SK-N-SH (cell line): ENCODE results near the gene WWOX. TPM values are rescaled to one million over a fixed set of nuclear protein-coding genes. Genes with fewer than 3 reads are reported as not detected.

Experiments used
- CTCF ChIA-PET: fragments of 300-600, 350-600 bp; formaldehyde crosslinking; extraction: SDS; loops from one replicate; lab custom pipeline; 2021; lab: Yijun Ruan, JAX
- POLR2A ChIA-PET: fragments of 350-600 bp; sonication (Branson Sonifier 250); formaldehyde crosslinking; extraction: SDS; loops from one replicate; lab custom pipeline; 2020; ENCODE audit warnings: antibody characterized with exemption, inconsistent platforms; lab: Yijun Ruan, JAX
- DNase-seq: peaks from one replicate; pipeline ENCODE4 v3.0.0; 2012
- H2AFZ ChIP-seq: fragments of 200-600 bp; sonication (generic); 2 replicates; pipeline ENCODE4 v1.8.1; 2016; ENCODE audit warnings: antibody characterized with exemption, mild to moderate bottlenecking, low read depth
- H3F3A ChIP-seq: fragments of 200-600 bp; sonication (generic); replicated peaks from 2 replicates; pipeline ENCODE3; 2016; ENCODE audit warnings: antibody characterized with exemption, mild to moderate bottlenecking; ENCODE audit not compliant: insufficient read depth
- H3K27ac ChIP-seq, 2 experiments: fragments of 200-500 bp in 1 of 2; fragments of 200-600 bp in 1 of 2; sonication (Bioruptor generic) in 1 of 2; sonication (generic), shearing (Covaris generic) in 1 of 2; 2 replicates each; pipeline versions ENCODE4 v1.5.1 to v1.6.1; 2014 to 2016; ENCODE audit warnings: low read depth in 2 of 2, inconsistent platforms in 1 of 2, low read length in 1 of 2, mild to moderate bottlenecking in 1 of 2, mixed read lengths in 1 of 2
- H3K27me3 ChIP-seq: fragments of 200-600 bp; sonication (generic), shearing (Covaris generic); 2 replicates; pipeline ENCODE4 v1.6.1; 2016; ENCODE audit warnings: mixed run types; ENCODE audit not compliant: insufficient read depth
- H3K36me3 ChIP-seq, 2 experiments: fragments of 200-500 bp in 1 of 2; fragments of 200-600 bp in 1 of 2; sonication (Bioruptor generic) in 1 of 2; sonication (generic) in 1 of 2; replicated peaks in 1 of 2; 2 replicates each; pipeline versions ENCODE3 to v1.5.1; 2014 to 2016; ENCODE audit warnings: low read length in 1 of 2, mild to moderate bottlenecking in 1 of 2; ENCODE audit not compliant: insufficient read depth in 2 of 2, control insufficient read depth in 1 of 2
- H3K4me1 ChIP-seq, 2 experiments: fragments of 200-500 bp in 1 of 2; fragments of 200-600 bp in 1 of 2; sonication (Bioruptor generic) in 1 of 2; sonication (generic), shearing (Covaris generic) in 1 of 2; 2 replicates each; pipeline versions ENCODE4 v1.5.1 to v1.6.1; 2014 to 2016; ENCODE audit warnings: low read depth in 1 of 2, low read length in 1 of 2, mixed run types in 1 of 2; ENCODE audit not compliant: insufficient read depth in 2 of 2, control insufficient read depth in 1 of 2
- H3K4me2 ChIP-seq: fragments of 200-600 bp; sonication (generic), shearing (Covaris generic); 2 replicates; pipeline ENCODE4 v1.6.1; 2017; ENCODE audit warnings: mixed run types
- H3K4me3 ChIP-seq, 2 experiments: fragments of 200-500 bp in 1 of 2; fragments of 200-600 bp in 1 of 2; sonication (Bioruptor generic) in 1 of 2; sonication (generic), shearing (Covaris generic) in 1 of 2; 2 replicates each; pipeline versions ENCODE4 v1.5.1 to v1.8.1; 2014 to 2016; ENCODE audit warnings: low read depth in 2 of 2, inconsistent platforms in 1 of 2, low read length in 1 of 2, mild to moderate bottlenecking in 1 of 2, mixed read lengths in 1 of 2, moderate library complexity in 1 of 2
- H3K79me2 ChIP-seq: fragments of 200-600 bp; sonication (generic); 2 replicates; pipeline ENCODE4 v1.8.1; 2017; ENCODE audit warnings: mild to moderate bottlenecking; ENCODE audit not compliant: insufficient read depth
- H3K9ac ChIP-seq: fragments of 200-600 bp; sonication (generic); 2 replicates; pipeline ENCODE4 v1.6.1; 2017; ENCODE audit warnings: mixed run types
- H3K9me2 ChIP-seq: fragments of 200-600 bp; sonication (generic); 2 replicates; pipeline ENCODE4 v1.6.1; 2017; ENCODE audit warnings: mixed run types
- H3K9me3 ChIP-seq: fragments of 200-600 bp; sonication (generic); 2 replicates; pipeline ENCODE4 v1.6.1; 2017; ENCODE audit warnings: mixed run types, mild to moderate bottlenecking, moderate library complexity
- H4K20me1 ChIP-seq: fragments of 200-600 bp; sonication (generic); 2 replicates; pipeline ENCODE4 v1.6.1; 2017; ENCODE audit warnings: mild to moderate bottlenecking, mixed run types; ENCODE audit not compliant: insufficient read depth
- CHD2 ChIP-seq: fragments of 150-350 bp; IDR thresholded peaks from 2 replicates; pipeline ENCODE4 v1.6.1; 2018; ENCODE audit warnings: low read length; ENCODE audit not compliant: partially characterized antibody
- EP300 ChIP-seq, 2 experiments: IDR thresholded peaks; 2 replicates each; pipeline versions ENCODE4 v1.4.0 to v1.6.1; 2012; ENCODE audit warnings: borderline replicate concordance in 1 of 2, low read depth in 1 of 2, low read length in 1 of 2
- FOSL2 ChIP-seq: IDR thresholded peaks from 2 replicates; pipeline ENCODE4 v1.4.0; 2012; ENCODE audit warnings: low read depth, mild to moderate bottlenecking, moderate library complexity, borderline replicate concordance
- FOXJ3 ChIP-seq: sonication (generic); formaldehyde crosslinking; IDR thresholded peaks from 2 replicates; pipeline ENCODE4 v1.5.1; 2020; ENCODE audit warnings: mild to moderate bottlenecking, missing genetic modification reagents
- FOXM1 ChIP-seq: IDR thresholded peaks from 2 replicates; pipeline ENCODE4 v1.4.0; 2012; ENCODE audit warnings: low read depth, mild to moderate bottlenecking
- GABPA ChIP-seq: IDR thresholded peaks from 2 replicates; pipeline ENCODE4 v1.4.0; 2012; ENCODE audit warnings: low read depth, mild to moderate bottlenecking
- MXI1 ChIP-seq: IDR thresholded peaks from 2 replicates; pipeline ENCODE4 v1.6.1; 2012; ENCODE audit warnings: mild to moderate bottlenecking, low read depth, low read length, improper control_type of control experiment
- POLR2AphosphoS5 ChIP-seq: IDR thresholded peaks from 2 replicates; pipeline ENCODE4 v1.6.1; 2012; ENCODE audit warnings: low read depth, low read length
- SIN3A ChIP-seq: IDR thresholded peaks from 2 replicates; pipeline ENCODE4 v1.6.1; 2012; ENCODE audit warnings: low read depth, mild to moderate bottlenecking, low read length, moderate library complexity, borderline replicate concordance
- TAF1 ChIP-seq: IDR thresholded peaks from 2 replicates; pipeline ENCODE4 v1.6.1; 2012; ENCODE audit warnings: low read depth, mild to moderate bottlenecking, low read length, moderate library complexity, borderline replicate concordance
- TCF12 ChIP-seq: IDR thresholded peaks from 2 replicates; pipeline ENCODE4 v1.4.0; 2012
- TEAD4 ChIP-seq: IDR thresholded peaks from 2 replicates; pipeline ENCODE4 v1.4.0; 2012; ENCODE audit warnings: mild to moderate bottlenecking, borderline replicate concordance; ENCODE audit not compliant: insufficient read depth
- YY1 ChIP-seq: IDR thresholded peaks from 2 replicates; pipeline ENCODE4 v1.4.0; 2012; ENCODE audit warnings: low read depth, mild to moderate bottlenecking
- WGBS: methylation state at CpG from one replicate; pipeline ENCODE4 v1.1.6; 2017; ENCODE audit warnings: low lambda C conversion rate; 5-methylcytosine and 5-hydroxymethylcytosine counted together
- polyA plus RNA-seq, 3 experiments: library from polyadenylated mRNA; depleted of rRNA; stranded (reverse); fragments of >200 nt; gene quantifications; 2 replicates each; pipeline ENCODE4 v1.2.3, GENCODE V29; 2012
- TF ChIP-seq, protein P1 (sequence below): IDR thresholded peaks from 2 replicates; pipeline ENCODE4; 2012
- TF ChIP-seq, protein P2 (sequence below): IDR thresholded peaks from 2 replicates; pipeline ENCODE4 v1.4.0; 2012; ENCODE audit warnings: low read depth, borderline replicate concordance
- TF ChIP-seq, protein P3 (sequence below): fragments of 200-600 bp; sonication (generic); IDR thresholded peaks from 2 replicates; pipeline ENCODE4 v1.6.1; 2017; ENCODE audit warnings: antibody characterized with exemption, mild to moderate bottlenecking, moderate library complexity
- TF ChIP-seq, protein P4 (sequence below): IDR thresholded peaks from 2 replicates; pipeline ENCODE4 v1.4.0; 2012; ENCODE audit warnings: low read depth
- TF ChIP-seq, protein P5 (sequence below): IDR thresholded peaks from 2 replicates; pipeline ENCODE4 v1.4.0; 2012; ENCODE audit warnings: low read depth, borderline replicate concordance

Gene WWOX
- polyA plus RNA-seq, 1 of the 3 experiments (the other 2 are of a cell fraction) = 10.8 TPM

DNA sequence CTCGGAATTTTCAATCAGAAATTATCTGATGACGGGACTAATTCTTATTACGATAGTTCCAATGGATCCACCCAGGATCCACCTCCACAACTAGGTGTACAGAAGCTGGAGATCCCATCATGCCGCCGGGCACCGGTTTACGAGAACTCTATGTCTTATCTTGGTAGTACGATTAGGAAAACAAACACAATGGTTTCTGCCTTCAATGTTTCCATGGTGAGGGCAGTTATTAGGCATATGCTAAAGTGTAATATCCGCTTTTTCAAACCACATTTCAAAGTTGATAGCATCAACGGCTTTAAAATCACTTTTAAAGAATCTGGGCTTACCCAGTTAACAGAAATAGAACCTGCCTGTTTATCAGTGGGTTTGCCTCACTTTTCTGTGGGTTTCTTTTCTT lies 795.4 kb downstream of the WWOX start:
- Histone ChIP-seq H3K36me3 (no peaks in the 10 kb centered on the region), H3K27me3 (no peaks in the 10 kb centered on the region)
- no peak for DNase-seq
- TF ChIP-seq GABPA = no peak
- TF ChIP-seq, protein P1, sequence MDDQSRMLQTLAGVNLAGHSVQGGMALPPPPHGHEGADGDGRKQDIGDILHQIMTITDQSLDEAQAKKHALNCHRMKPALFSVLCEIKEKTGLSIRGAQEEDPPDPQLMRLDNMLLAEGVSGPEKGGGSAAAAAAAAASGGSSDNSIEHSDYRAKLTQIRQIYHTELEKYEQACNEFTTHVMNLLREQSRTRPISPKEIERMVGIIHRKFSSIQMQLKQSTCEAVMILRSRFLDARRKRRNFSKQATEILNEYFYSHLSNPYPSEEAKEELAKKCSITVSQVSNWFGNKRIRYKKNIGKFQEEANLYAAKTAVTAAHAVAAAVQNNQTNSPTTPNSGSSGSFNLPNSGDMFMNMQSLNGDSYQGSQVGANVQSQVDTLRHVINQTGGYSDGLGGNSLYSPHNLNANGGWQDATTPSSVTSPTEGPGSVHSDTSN = no peak
- TF ChIP-seq, protein P2, sequence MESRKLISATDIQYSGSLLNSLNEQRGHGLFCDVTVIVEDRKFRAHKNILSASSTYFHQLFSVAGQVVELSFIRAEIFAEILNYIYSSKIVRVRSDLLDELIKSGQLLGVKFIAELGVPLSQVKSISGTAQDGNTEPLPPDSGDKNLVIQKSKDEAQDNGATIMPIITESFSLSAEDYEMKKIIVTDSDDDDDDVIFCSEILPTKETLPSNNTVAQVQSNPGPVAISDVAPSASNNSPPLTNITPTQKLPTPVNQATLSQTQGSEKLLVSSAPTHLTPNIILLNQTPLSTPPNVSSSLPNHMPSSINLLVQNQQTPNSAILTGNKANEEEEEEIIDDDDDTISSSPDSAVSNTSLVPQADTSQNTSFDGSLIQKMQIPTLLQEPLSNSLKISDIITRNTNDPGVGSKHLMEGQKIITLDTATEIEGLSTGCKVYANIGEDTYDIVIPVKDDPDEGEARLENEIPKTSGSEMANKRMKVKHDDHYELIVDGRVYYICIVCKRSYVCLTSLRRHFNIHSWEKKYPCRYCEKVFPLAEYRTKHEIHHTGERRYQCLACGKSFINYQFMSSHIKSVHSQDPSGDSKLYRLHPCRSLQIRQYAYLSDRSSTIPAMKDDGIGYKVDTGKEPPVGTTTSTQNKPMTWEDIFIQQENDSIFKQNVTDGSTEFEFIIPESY = no peak
- TF ChIP-seq TCF12 = no peak
- TF ChIP-seq TAF1 = no peak
- TF ChIP-seq CHD2 = no peak
- TF ChIP-seq YY1 = no peak
- TF ChIP-seq FOSL2 = no peak
- TF ChIP-seq, protein P3, sequence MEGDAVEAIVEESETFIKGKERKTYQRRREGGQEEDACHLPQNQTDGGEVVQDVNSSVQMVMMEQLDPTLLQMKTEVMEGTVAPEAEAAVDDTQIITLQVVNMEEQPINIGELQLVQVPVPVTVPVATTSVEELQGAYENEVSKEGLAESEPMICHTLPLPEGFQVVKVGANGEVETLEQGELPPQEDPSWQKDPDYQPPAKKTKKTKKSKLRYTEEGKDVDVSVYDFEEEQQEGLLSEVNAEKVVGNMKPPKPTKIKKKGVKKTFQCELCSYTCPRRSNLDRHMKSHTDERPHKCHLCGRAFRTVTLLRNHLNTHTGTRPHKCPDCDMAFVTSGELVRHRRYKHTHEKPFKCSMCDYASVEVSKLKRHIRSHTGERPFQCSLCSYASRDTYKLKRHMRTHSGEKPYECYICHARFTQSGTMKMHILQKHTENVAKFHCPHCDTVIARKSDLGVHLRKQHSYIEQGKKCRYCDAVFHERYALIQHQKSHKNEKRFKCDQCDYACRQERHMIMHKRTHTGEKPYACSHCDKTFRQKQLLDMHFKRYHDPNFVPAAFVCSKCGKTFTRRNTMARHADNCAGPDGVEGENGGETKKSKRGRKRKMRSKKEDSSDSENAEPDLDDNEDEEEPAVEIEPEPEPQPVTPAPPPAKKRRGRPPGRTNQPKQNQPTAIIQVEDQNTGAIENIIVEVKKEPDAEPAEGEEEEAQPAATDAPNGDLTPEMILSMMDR = no peak
- TF ChIP-seq, protein P4, sequence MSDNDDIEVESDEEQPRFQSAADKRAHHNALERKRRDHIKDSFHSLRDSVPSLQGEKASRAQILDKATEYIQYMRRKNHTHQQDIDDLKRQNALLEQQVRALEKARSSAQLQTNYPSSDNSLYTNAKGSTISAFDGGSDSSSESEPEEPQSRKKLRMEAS = no peak
- no peak for TF ChIP-seq POLR2AphosphoS5
- TF ChIP-seq, protein P5, sequence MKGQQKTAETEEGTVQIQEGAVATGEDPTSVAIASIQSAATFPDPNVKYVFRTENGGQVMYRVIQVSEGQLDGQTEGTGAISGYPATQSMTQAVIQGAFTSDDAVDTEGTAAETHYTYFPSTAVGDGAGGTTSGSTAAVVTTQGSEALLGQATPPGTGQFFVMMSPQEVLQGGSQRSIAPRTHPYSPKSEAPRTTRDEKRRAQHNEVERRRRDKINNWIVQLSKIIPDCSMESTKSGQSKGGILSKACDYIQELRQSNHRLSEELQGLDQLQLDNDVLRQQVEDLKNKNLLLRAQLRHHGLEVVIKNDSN = no peak
- no peak for TF ChIP-seq SIN3A
- TF ChIP-seq FOXM1 = no peak
- TF ChIP-seq MXI1 = no peak
- no peak for TF ChIP-seq EP300 (IDR thresholded peaks at IDR 0.05; ENCODE audit: borderline replicate concordance in 1 of 2, low read depth in 1 of 2, low read length in 1 of 2)
- TF ChIP-seq FOXJ3 (CRISPR knock-in tag) = no peak
- no peak for TF ChIP-seq TEAD4
- TF ChIP-seq, all 33 proteins: peak for 0
- no peak overlapping the region for H3K4me3 ChIP-seq
- 54% methylated on average over 10 of the region's 10 CpGs for WGBS
- H2AFZ ChIP-seq = no peak overlapping the region
- POLR2A ChIA-PET = no interaction called here
- H3K27ac ChIP-seq = no peak overlapping the region
- H3K79me2 ChIP-seq = no peaks in the 10 kb centered on the region
- CTCF ChIA-PET = no interaction called here
- no peaks in the 10 kb centered on the region for H4K20me1 ChIP-seq
- no peak overlapping the region for H3K4me2 ChIP-seq
- no peaks in the 10 kb centered on the region for H3K9me2 ChIP-seq
- no peak overlapping the region for H3K9ac ChIP-seq
- H3K9me3 ChIP-seq = peaks cover 6% of the 10 kb centered on the region
- no peaks in the 10 kb centered on the region for H3K4me1 ChIP-seq
- no peaks in the 10 kb centered on the region for H3F3A ChIP-seq
